Neural progenitor cell (in vitro differentiated cells): ENCODE results near the gene SLC26A2. TPM values are rescaled to one million over a fixed set of nuclear protein-coding genes. Genes with fewer than 3 reads are reported as not detected.

Experiments used
- DNase-seq: peaks from one replicate; pipeline ENCODE4 v3.0.0-alpha.2; 2016; ENCODE audit warnings: low spot score
- H2AFZ ChIP-seq: fragments of 200-600 bp; sonication (generic); replicated peaks from 2 replicates; pipeline ENCODE4 v1.6.1; 2016; ENCODE audit warnings: antibody characterized with exemption
- H3F3A ChIP-seq: fragments of 200-600 bp; sonication (generic); 2 replicates; pipeline ENCODE4 v1.6.1; 2016; ENCODE audit warnings: antibody characterized with exemption, low read depth
- H3K27ac ChIP-seq: fragments of 200-600 bp; sonication (generic); 2 replicates; pipeline ENCODE4 v1.5.1; 2016; ENCODE audit warnings: mild to moderate bottlenecking
- H3K27me3 ChIP-seq: fragments of 200-600 bp; sonication (generic); 2 replicates; pipeline ENCODE4 v1.6.1; 2016; ENCODE audit warnings: mild to moderate bottlenecking, moderate library complexity
- H3K36me3 ChIP-seq: fragments of 200-600 bp; sonication (generic); 2 replicates; pipeline ENCODE4 v1.5.1; 2016
- H3K4me1 ChIP-seq: fragments of 200-600 bp; sonication (generic); 2 replicates; pipeline ENCODE4 v1.6.1; 2016; ENCODE audit warnings: mixed run types
- H3K4me2 ChIP-seq: fragments of 200-600 bp; sonication (generic); 2 replicates; pipeline ENCODE4 v1.6.1; 2016
- H3K4me3 ChIP-seq: fragments of 200-600 bp; sonication (generic); 2 replicates; pipeline ENCODE4 v1.5.1; 2016
- H3K79me2 ChIP-seq: fragments of 200-600 bp; sonication (generic); 2 replicates; pipeline ENCODE4 v1.6.1; 2016; ENCODE audit warnings: low read depth
- H3K9ac ChIP-seq: fragments of 200-600 bp; sonication (generic); 2 replicates; pipeline ENCODE4 v1.6.1; 2016
- H3K9me3 ChIP-seq: fragments of 200-600 bp; sonication (generic); 2 replicates; pipeline ENCODE4 v1.5.1; 2016; ENCODE audit warnings: low read depth
- H4K20me1 ChIP-seq: fragments of 200-600 bp; sonication (generic); 2 replicates; pipeline ENCODE4 v1.6.1; 2016; ENCODE audit warnings: low read depth
- H3K27ac Mint-ChIP-seq: 3 replicates; pipeline ENCODE4 v1.8.0; 2021; ENCODE audit warnings: mixed read lengths
- H3K27me3 Mint-ChIP-seq: 2 replicates; pipeline ENCODE4 v1.8.0; 2022; ENCODE audit warnings: low read depth, mild to moderate bottlenecking, inconsistent platforms, moderate library complexity, mixed read lengths; ENCODE audit not compliant: insufficient read depth
- H3K36me3 Mint-ChIP-seq: 3 replicates; pipeline ENCODE4 v1.8.0; 2021; ENCODE audit warnings: mixed read lengths
- H3K4me1 Mint-ChIP-seq: 3 replicates; pipeline ENCODE4 v1.8.0; 2021; ENCODE audit warnings: mixed read lengths
- H3K4me3 Mint-ChIP-seq: 3 replicates; pipeline ENCODE4 v1.8.0; 2021; ENCODE audit warnings: mild to moderate bottlenecking, moderate library complexity, mixed read lengths
- H3K9me3 Mint-ChIP-seq: 3 replicates; pipeline ENCODE4 v1.8.0; 2020; ENCODE audit warnings: mixed read lengths
- CTCF ChIP-seq: fragments of 200-600 bp; sonication (generic); IDR thresholded peaks from 2 replicates; pipeline ENCODE4 v1.5.1; 2017; ENCODE audit warnings: antibody characterized with exemption, mild to moderate bottlenecking
- EZH2 ChIP-seq: fragments of 200-600 bp; sonication (generic); IDR thresholded peaks from 2 replicates; pipeline ENCODE4 v1.6.1; 2017; ENCODE audit warnings: antibody characterized with exemption, mild to moderate bottlenecking, moderate library complexity
- EZH2phosphoT487 ChIP-seq: fragments of 200-600 bp; sonication (generic); IDR thresholded peaks from 2 replicates; pipeline ENCODE4 v1.6.1; 2017; ENCODE audit warnings: antibody characterized with exemption
- total RNA-seq: library from RNA; depleted of rRNA; stranded (reverse); fragments of >200 nt; gene quantifications from 2 replicates; pipeline ENCODE4 v1.2.3, GENCODE V29; 2015; ENCODE audit warnings: low replicate concordance

The SLC26A2 gene
- total RNA-seq, 1 donor from 2014 or later: 20.1 TPM

GRCh38 chr5:149913436-149914419 lies 46.8 kb upstream of the SLC26A2 start:
- H3K9me3 ChIP-seq: no peaks in the 10 kb centered on the region
- TF ChIP-seq EZH2phosphoT487: no peak
- no peak for TF ChIP-seq CTCF
- TF ChIP-seq EZH2: no peak
- no peak overlapping the region for H3K4me3 ChIP-seq
- peak overlapping the region; percentile 50 for H3K4me2 ChIP-seq
- no peak overlapping the region for H3K9ac ChIP-seq
- H3K27me3 ChIP-seq: no peaks in the 10 kb centered on the region
- peak overlapping the region; percentile 78 for H2AFZ ChIP-seq
- Mint-ChIP-seq H3K4me1 (peaks cover 30% of the 10 kb centered on the region), H3K36me3 (no peaks in the 10 kb centered on the region), H3K27ac (peak overlapping the region; percentile 92), H3K9me3 (peaks cover 4% of the 10 kb centered on the region), H3K4me3 (no peak overlapping the region), H3K27me3 (no peaks in the 10 kb centered on the region)
- H3K79me2 ChIP-seq: no peaks in the 10 kb centered on the region
- DNase-seq: peak; percentile 32
- H3K4me1 ChIP-seq: peaks cover 19% of the 10 kb centered on the region
- no peaks in the 10 kb centered on the region for H3F3A ChIP-seq
- H3K27ac ChIP-seq: no peak overlapping the region
- no peaks in the 10 kb centered on the region for H3K36me3 ChIP-seq
- no peaks in the 10 kb centered on the region for H4K20me1 ChIP-seq

- Mint-ChIP-seq H3K4me1 (peaks cover 30% of the 10 kb centered on the region), H3K36me3 (no peaks in the 10 kb centered on the region), H3K27ac (peak overlapping the region; percentile 96), H3K9me3 (peaks cover 4% of the 10 kb centered on the region), H3K4me3 (peak overlapping the region; percentile 49), H3K27me3 (no peaks in the 10 kb centered on the region)
- Histone ChIP-seq H3K9me3 (no peaks in the 10 kb centered on the region), H3K79me2 (no peaks in the 10 kb centered on the region), H3K9ac (no peak overlapping the region), H3K4me3 (no peak overlapping the region), H3K4me1 (peaks cover 19% of the 10 kb centered on the region), H3K36me3 (no peaks in the 10 kb centered on the region), H3K27ac (no peak overlapping the region), H4K20me1 (no peaks in the 10 kb centered on the region), H3K4me2 (no peak overlapping the region), H2AFZ (no peak overlapping the region), H3F3A (no peaks in the 10 kb centered on the region), H3K27me3 (no peaks in the 10 kb centered on the region)
- no peak for TF ChIP-seq EZH2phosphoT487
- no peak for DNase-seq
These were observed 44.9 kb upstream of the SLC26A2 start for GRCh38 chr5:149915392-149916260.

GRCh38 chr5:149916334-149917072 lies 44.1 kb upstream of the SLC26A2 start:
- peaks cover 4% of the 10 kb centered on the region for H3K9me3 Mint-ChIP-seq
- Histone ChIP-seq H3K36me3 (no peaks in the 10 kb centered on the region), H3K79me2 (no peaks in the 10 kb centered on the region), H3K27me3 (no peaks in the 10 kb centered on the region), H3K4me1 (peaks cover 19% of the 10 kb centered on the region), H3K4me3 (no peak overlapping the region), H3K27ac (no peak overlapping the region), H3F3A (no peaks in the 10 kb centered on the region), H3K4me2 (no peak overlapping the region), H3K9me3 (no peaks in the 10 kb centered on the region), H4K20me1 (no peaks in the 10 kb centered on the region), H3K9ac (no peak overlapping the region), H2AFZ (peak overlapping the region; percentile 52)
- peaks cover 30% of the 10 kb centered on the region for H3K4me1 Mint-ChIP-seq
- TF ChIP-seq EZH2phosphoT487 (no peak), EZH2 (no peak), CTCF (no peak)
- no peak for DNase-seq
- no peak overlapping the region for H3K27ac Mint-ChIP-seq
- no peaks in the 10 kb centered on the region for H3K36me3 Mint-ChIP-seq
- H3K4me3 Mint-ChIP-seq: no peak overlapping the region
- no peaks in the 10 kb centered on the region for H3K27me3 Mint-ChIP-seq
